IMR-90 (cell line): Measurements from ENCODE around the gene RLF. TPM values are rescaled to one million over a fixed set of nuclear protein-coding genes. Genes with fewer than 3 reads are reported as not detected.

ENCODE experiments used
- ATAC-seq: fragments of 200-7000 bp; cut with Tn5 transposase; 2 replicates; pipeline ENCODE4 v1.9.1; 2020; ENCODE audit warnings: low read depth, mild to moderate bottlenecking, moderate library complexity
- BruUV-seq: library from RNA; stranded (reverse); fragments of 400-500 nt; replicated peaks from 2 replicates; lab custom pipeline; 2021; lab: Mats Ljungman, UMichigan
- CTCF ChIA-PET: fragments of 300-600 bp; formaldehyde crosslinking; extraction: SDS; loops from one replicate; lab custom pipeline; 2021; ENCODE audit warnings: antibody characterized with exemption; lab: Yijun Ruan, JAX
- POLR2A ChIA-PET: fragments of 300-600 bp; sonication (Branson Sonifier 250); formaldehyde crosslinking; loops from one replicate; lab custom pipeline; 2022; ENCODE audit warnings: antibody characterized with exemption; ENCODE audit not compliant: unreplicated experiment; lab: Charles Lee
- DNase-seq: peaks from one replicate; pipeline ENCODE4 v3.0.0; 2013
- H2AFZ ChIP-seq: replicated peaks from 2 replicates; pipeline ENCODE3; 2013; ENCODE audit warnings: low read length, mild to moderate bottlenecking; ENCODE audit not compliant: poor library complexity
- H2AK5ac ChIP-seq: 2 replicates; pipeline ENCODE4 v1.6.1; 2013; ENCODE audit warnings: low read depth, low read length, inconsistent platforms
- H2AK9ac ChIP-seq: replicated peaks from 2 replicates; pipeline ENCODE3; 2013; ENCODE audit warnings: mild to moderate bottlenecking, low read depth, low read length, moderate library complexity; ENCODE audit not compliant: poor library complexity
- H2BK120ac ChIP-seq: 2 replicates; pipeline ENCODE4 v1.6.1; 2013; ENCODE audit warnings: low read depth, low read length, inconsistent platforms
- H2BK15ac ChIP-seq: 3 replicates; pipeline ENCODE4 v1.6.1; 2013; ENCODE audit warnings: low read depth, low read length, inconsistent platforms
- H2BK20ac ChIP-seq: 2 replicates; pipeline ENCODE4 v1.6.1; 2013; ENCODE audit warnings: low read depth, mild to moderate bottlenecking, inconsistent platforms, low read length, moderate library complexity
- H2BK5ac ChIP-seq: 2 replicates; pipeline ENCODE4 v1.6.1; 2013; ENCODE audit warnings: mild to moderate bottlenecking, low read depth, low read length, inconsistent platforms; ENCODE audit not compliant: poor library complexity, severe bottlenecking
- H3K14ac ChIP-seq: replicated peaks from 2 replicates; pipeline ENCODE4 v1.6.1; 2013; ENCODE audit warnings: low read depth, low read length, inconsistent platforms
- H3K18ac ChIP-seq: 2 replicates; pipeline ENCODE4 v1.6.1; 2013; ENCODE audit warnings: low read depth, low read length, control low read depth
- H3K23ac ChIP-seq: 2 replicates; pipeline ENCODE4 v1.6.1; 2013; ENCODE audit warnings: low read depth, low read length, inconsistent platforms
- H3K27ac ChIP-seq: 2 replicates; pipeline ENCODE4 v1.5.1; 2013; ENCODE audit warnings: mild to moderate bottlenecking, control low read depth, low read length; ENCODE audit not compliant: insufficient read depth
- H3K27me3 ChIP-seq: 2 replicates; pipeline ENCODE4 v1.6.1; 2013; ENCODE audit warnings: low read length; ENCODE audit not compliant: control insufficient read depth, insufficient read depth
- H3K36me3 ChIP-seq: 2 replicates; pipeline ENCODE4 v1.6.1; 2013; ENCODE audit warnings: low read length, mixed read lengths; ENCODE audit not compliant: control insufficient read depth, insufficient read depth
- H3K4ac ChIP-seq: 2 replicates; pipeline ENCODE4 v1.6.1; 2013; ENCODE audit warnings: low read depth, low read length, inconsistent platforms
- H3K4me1 ChIP-seq: 2 replicates; pipeline ENCODE4 v1.6.1; 2013; ENCODE audit warnings: low read length, mixed read lengths; ENCODE audit not compliant: control insufficient read depth, insufficient read depth
- H3K4me2 ChIP-seq: 2 replicates; pipeline ENCODE4 v1.6.1; 2013; ENCODE audit warnings: low read depth, mild to moderate bottlenecking, control low read depth, low read length, moderate library complexity
- H3K4me3 ChIP-seq: 2 replicates; pipeline ENCODE4 v1.5.1; 2013; ENCODE audit warnings: low read depth, mild to moderate bottlenecking, control low read depth, low read length, moderate library complexity; ENCODE audit not compliant: insufficient read depth
- H3K56ac ChIP-seq: 2 replicates; pipeline ENCODE4 v1.6.1; 2013; ENCODE audit warnings: low read length, inconsistent platforms; ENCODE audit not compliant: insufficient read depth; ENCODE audit errors: extremely low read depth
- H3K79me1 ChIP-seq, 2 experiments: 2 replicates each; pipeline ENCODE4 v1.6.1; 2013; ENCODE audit warnings: low read length in 2 of 2, inconsistent platforms in 1 of 2, low read depth in 1 of 2
- H3K9ac ChIP-seq: 2 replicates; pipeline ENCODE4 v1.6.1; 2013; ENCODE audit warnings: low read depth, low read length, control low read depth
- H3K9me1 ChIP-seq: 2 replicates; pipeline ENCODE4 v1.6.1; 2013; ENCODE audit warnings: low read length, inconsistent platforms; ENCODE audit not compliant: insufficient read depth
- H3K9me3 ChIP-seq: 2 replicates; pipeline ENCODE4 v1.6.1; 2013; ENCODE audit warnings: low read length; ENCODE audit not compliant: control insufficient read depth, insufficient read depth
- H4K20me1 ChIP-seq: 2 replicates; pipeline ENCODE4 v1.6.1; 2013; ENCODE audit warnings: low read length, inconsistent platforms; ENCODE audit not compliant: insufficient read depth
- H4K5ac ChIP-seq: 2 replicates; pipeline ENCODE4 v1.6.1; 2013; ENCODE audit warnings: mild to moderate bottlenecking, low read depth, low read length, control low read depth
- H4K8ac ChIP-seq, 2 experiments: 2 replicates each; pipeline ENCODE4 v1.6.1; 2013; ENCODE audit warnings: low read depth in 2 of 2, low read length in 2 of 2, control low read depth in 1 of 2, inconsistent platforms in 1 of 2
- H4K91ac ChIP-seq: 2 replicates; pipeline ENCODE4 v1.6.1; 2013; ENCODE audit warnings: low read depth, low read length, inconsistent platforms; ENCODE audit not compliant: insufficient read depth
- BHLHE40 ChIP-seq: fragments of 150-350 bp; IDR thresholded peaks from 2 replicates; pipeline ENCODE4 v1.6.1; 2016; ENCODE audit warnings: mild to moderate bottlenecking, low read depth, low read length
- CEBPB ChIP-seq: IDR thresholded peaks from 2 replicates; pipeline ENCODE4 v1.6.1; 2012; ENCODE audit warnings: low read depth, low read length, improper control_type of control experiment
- CHD1 ChIP-seq: IDR thresholded peaks from 2 replicates; pipeline ENCODE4 v1.6.1; 2012; ENCODE audit warnings: low read depth, low read length, improper control_type of control experiment
- ELK1 ChIP-seq: fragments of 150-350 bp; IDR thresholded peaks from 2 replicates; pipeline ENCODE4 v1.6.1; 2016; ENCODE audit warnings: low read depth, mild to moderate bottlenecking, low read length, moderate library complexity, borderline replicate concordance
- FOS ChIP-seq: fragments of 150-350 bp; IDR thresholded peaks from 2 replicates; pipeline ENCODE4 v1.6.1; 2016; ENCODE audit warnings: low read depth, low read length
- MAFK ChIP-seq: IDR thresholded peaks from 2 replicates; pipeline ENCODE4 v1.6.1; 2012; ENCODE audit warnings: low read depth, low read length, improper control_type of control experiment
- MAZ ChIP-seq: IDR thresholded peaks from 2 replicates; pipeline ENCODE4 v1.6.1; 2012; ENCODE audit warnings: low read depth, mild to moderate bottlenecking, low read length, improper control_type of control experiment, moderate library complexity, borderline replicate concordance
- MXI1 ChIP-seq: IDR thresholded peaks from 2 replicates; pipeline ENCODE4 v1.6.1; 2012; ENCODE audit warnings: low read depth, mild to moderate bottlenecking, low read length, moderate library complexity, borderline replicate concordance
- NFE2L2 ChIP-seq: fragments of 150-350 bp; IDR thresholded peaks from 2 replicates; pipeline ENCODE4 v1.6.1; 2016; ENCODE audit warnings: low read depth, mild to moderate bottlenecking, low read length
- POLR2A ChIP-seq: IDR thresholded peaks from 2 replicates; pipeline ENCODE4 v1.6.1; 2012; ENCODE audit warnings: mild to moderate bottlenecking, low read depth, low read length
- RAD21 ChIP-seq: IDR thresholded peaks from 2 replicates; pipeline ENCODE4 v1.6.1; 2012; ENCODE audit warnings: low read length, improper control_type of control experiment
- RCOR1 ChIP-seq: IDR thresholded peaks from 2 replicates; pipeline ENCODE4 v1.6.1; 2012; ENCODE audit warnings: mild to moderate bottlenecking, low read length, improper control_type of control experiment; ENCODE audit not compliant: insufficient replicate concordance
- RFX5 ChIP-seq: IDR thresholded peaks from 2 replicates; pipeline ENCODE4 v1.8.0; 2012; ENCODE audit warnings: low read depth, mild to moderate bottlenecking, low read length, moderate library complexity
- SMC3 ChIP-seq: fragments of 150-350 bp; IDR thresholded peaks from 2 replicates; pipeline ENCODE4 v1.6.1; 2016; ENCODE audit warnings: low read depth, mild to moderate bottlenecking, antibody characterized with exemption, low read length, moderate library complexity
- WGBS, 2 experiments: methylation state at CpG; one replicate each; pipeline versions ENCODE4 v1.1.5 to v1.1.7; 2013; ENCODE audit warnings: missing lambda C conversion rate in 2 of 2; ENCODE audit not compliant: insufficient read length in 1 of 2; ENCODE audit errors: extremely low coverage in 2 of 2; 5-methylcytosine and 5-hydroxymethylcytosine counted together
- dilution Hi-C: fragments of 300-500 bp; cut with HindIII; formaldehyde crosslinking; loops from one replicate; pipeline ENCODE4 v1.14.3; 2018; ENCODE audit warnings: low sequenced_read_pairs; ENCODE audit not compliant: unreplicated experiment
- in situ Hi-C: fragments of 300-500 bp; cut with MboI; formaldehyde crosslinking; loops from 3 replicates; pipeline ENCODE4 v1.14.3; 2019; ENCODE audit warnings: low sequenced_read_pairs, inconsistent platforms, mixed read lengths
- intact Hi-C: fragments of 100-400 bp; cut with micrococcal nuclease; formaldehyde crosslinking; loops from 2 replicates; pipeline ENCODE4 v1.10.0; 2022
- polyA plus RNA-seq, 3 experiments: library from polyadenylated mRNA; depleted of rRNA; stranded (reverse); fragments of >200 nt; gene quantifications; 2 replicates each; pipeline ENCODE4 v1.2.3, GENCODE V29; 2012; ENCODE audit warnings: low replicate concordance in 1 of 3
- total RNA-seq: library from RNA; depleted of rRNA; stranded (reverse); fragments of >200 nt; gene quantifications from 2 replicates; pipeline ENCODE4 v1.2.3, GENCODE V29; 2012
- TF ChIP-seq, protein P1 (sequence below): fragments of 150-350 bp; IDR thresholded peaks from 2 replicates; pipeline ENCODE4 v1.6.1; 2017; ENCODE audit warnings: mild to moderate bottlenecking, antibody characterized with exemption, low read length, low read depth
- TF ChIP-seq, protein P2 (sequence below): conservative IDR thresholded peaks from 2 replicates; pipeline ENCODE4 v1.5.1; 2012; ENCODE audit warnings: mild to moderate bottlenecking, low read depth, low read length, improper control_type of control experiment

RLF gene
- total and polyA plus RNA-seq, 2 of the 4 experiments (the other 2 are of a cell fraction): 4.4 to 29.8 TPM

GRCh38 chr1:40276122-40276521 is 114.9 kb downstream of the RLF start:
- H3K79me1 ChIP-seq: peaks cover 19 to 37% of the 10 kb centered on the region in 2 experiments
- peaks cover 20% of the 10 kb centered on the region for H3K36me3 ChIP-seq
- no peak overlapping the region for H2BK20ac ChIP-seq
- H3K9me3 ChIP-seq: no peaks in the 10 kb centered on the region
- no peak overlapping the region for H3K4ac ChIP-seq
- no peak for ATAC-seq
- no peak overlapping the region for H2BK5ac ChIP-seq
- no peak overlapping the region for H4K5ac ChIP-seq
- H4K8ac ChIP-seq: no peak overlapping the region
- TF ChIP-seq SMC3: no peak
- no peak for TF ChIP-seq RFX5
- no peak for TF ChIP-seq CHD1
- no peak for TF ChIP-seq RCOR1
- no peak for TF ChIP-seq MXI1
- no peak for TF ChIP-seq RAD21
- no peak for TF ChIP-seq CEBPB
- TF ChIP-seq, protein P1, sequence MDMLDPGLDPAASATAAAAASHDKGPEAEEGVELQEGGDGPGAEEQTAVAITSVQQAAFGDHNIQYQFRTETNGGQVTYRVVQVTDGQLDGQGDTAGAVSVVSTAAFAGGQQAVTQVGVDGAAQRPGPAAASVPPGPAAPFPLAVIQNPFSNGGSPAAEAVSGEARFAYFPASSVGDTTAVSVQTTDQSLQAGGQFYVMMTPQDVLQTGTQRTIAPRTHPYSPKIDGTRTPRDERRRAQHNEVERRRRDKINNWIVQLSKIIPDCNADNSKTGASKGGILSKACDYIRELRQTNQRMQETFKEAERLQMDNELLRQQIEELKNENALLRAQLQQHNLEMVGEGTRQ: no peak
- no peak for TF ChIP-seq MAFK
- TF ChIP-seq, protein P2, sequence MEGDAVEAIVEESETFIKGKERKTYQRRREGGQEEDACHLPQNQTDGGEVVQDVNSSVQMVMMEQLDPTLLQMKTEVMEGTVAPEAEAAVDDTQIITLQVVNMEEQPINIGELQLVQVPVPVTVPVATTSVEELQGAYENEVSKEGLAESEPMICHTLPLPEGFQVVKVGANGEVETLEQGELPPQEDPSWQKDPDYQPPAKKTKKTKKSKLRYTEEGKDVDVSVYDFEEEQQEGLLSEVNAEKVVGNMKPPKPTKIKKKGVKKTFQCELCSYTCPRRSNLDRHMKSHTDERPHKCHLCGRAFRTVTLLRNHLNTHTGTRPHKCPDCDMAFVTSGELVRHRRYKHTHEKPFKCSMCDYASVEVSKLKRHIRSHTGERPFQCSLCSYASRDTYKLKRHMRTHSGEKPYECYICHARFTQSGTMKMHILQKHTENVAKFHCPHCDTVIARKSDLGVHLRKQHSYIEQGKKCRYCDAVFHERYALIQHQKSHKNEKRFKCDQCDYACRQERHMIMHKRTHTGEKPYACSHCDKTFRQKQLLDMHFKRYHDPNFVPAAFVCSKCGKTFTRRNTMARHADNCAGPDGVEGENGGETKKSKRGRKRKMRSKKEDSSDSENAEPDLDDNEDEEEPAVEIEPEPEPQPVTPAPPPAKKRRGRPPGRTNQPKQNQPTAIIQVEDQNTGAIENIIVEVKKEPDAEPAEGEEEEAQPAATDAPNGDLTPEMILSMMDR: no peak
- TF ChIP-seq NFE2L2: no peak
- TF ChIP-seq POLR2A: no peak
- no peak for TF ChIP-seq MAZ
- TF ChIP-seq ELK1: no peak
- TF ChIP-seq BHLHE40: no peak
- no peak for TF ChIP-seq FOS
- no peak overlapping the region for H3K56ac ChIP-seq
- intact Hi-C loops: no loop called here
- peaks cover 10% of the 10 kb centered on the region; the same call in 1 of the 2 replicates for H4K20me1 ChIP-seq
- H2AK9ac ChIP-seq: no peak overlapping the region
- H4K91ac ChIP-seq: no peak overlapping the region
- 93% methylated on average over 3 of the region's 3 CpGs; no CpG with 5 or more reads in 1 of the 2 experiments for WGBS, 2 experiments
- no peaks in the 10 kb centered on the region for H3K4me1 ChIP-seq
- no peak overlapping the region for H3K18ac ChIP-seq
- ChIA-PET POLR2A (no interaction called here), CTCF (no interaction called here)
- H3K9ac ChIP-seq: no peak overlapping the region
- H3K23ac ChIP-seq: no peak overlapping the region; the same call in 1 of the 2 replicates
- no peak overlapping the region for H3K14ac ChIP-seq
- no peak overlapping the region for H2AK5ac ChIP-seq
- no peak overlapping the region for H3K4me2 ChIP-seq
- DNase-seq: no peak
- H2BK120ac ChIP-seq: no peak overlapping the region
- H2BK15ac ChIP-seq: no peak overlapping the region
- peaks cover 2% of the 10 kb centered on the region; the same call in 1 of the 2 replicates for H3K9me1 ChIP-seq
- H3K4me3 ChIP-seq: no peak overlapping the region
- dilution Hi-C loops: no loop called here
- no peak overlapping the region for H3K27ac ChIP-seq
- BruUV-seq: no TSS peak
- in situ Hi-C loops: no loop called here
- no peak overlapping the region for H2AFZ ChIP-seq
- H3K27me3 ChIP-seq: no peaks in the 10 kb centered on the region
